ENCODE measurements around the gene FAU. TPM values are rescaled to one million over a fixed set of nuclear protein-coding genes. Genes with fewer than 3 reads are reported as not detected.
"Not testable (repeated sequence)": the region's sequence is repeated elsewhere in the genome, so short reads cannot be mapped to it uniquely, and the experiment has no call there.

The FAU gene
- total RNA-seq, 1 donor = 137 TPM

DNA sequence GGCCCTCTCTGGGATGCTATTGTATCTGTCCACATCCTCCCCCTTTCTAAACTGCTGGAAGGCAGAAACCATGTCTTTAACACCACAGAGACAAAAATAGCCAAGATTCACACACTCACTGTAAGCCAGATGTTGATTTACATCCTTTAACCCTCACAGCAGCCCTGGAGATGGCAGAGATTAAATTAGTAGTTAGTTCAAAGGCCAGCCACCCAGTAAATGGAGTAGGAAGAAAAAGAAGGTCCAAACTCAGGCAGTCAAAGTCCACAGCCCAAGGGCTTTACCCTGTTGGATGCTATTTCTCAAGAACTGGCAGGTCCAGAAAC is 2.3 kb downstream of the FAU start:
- TF ChIP-seq, protein P1, sequence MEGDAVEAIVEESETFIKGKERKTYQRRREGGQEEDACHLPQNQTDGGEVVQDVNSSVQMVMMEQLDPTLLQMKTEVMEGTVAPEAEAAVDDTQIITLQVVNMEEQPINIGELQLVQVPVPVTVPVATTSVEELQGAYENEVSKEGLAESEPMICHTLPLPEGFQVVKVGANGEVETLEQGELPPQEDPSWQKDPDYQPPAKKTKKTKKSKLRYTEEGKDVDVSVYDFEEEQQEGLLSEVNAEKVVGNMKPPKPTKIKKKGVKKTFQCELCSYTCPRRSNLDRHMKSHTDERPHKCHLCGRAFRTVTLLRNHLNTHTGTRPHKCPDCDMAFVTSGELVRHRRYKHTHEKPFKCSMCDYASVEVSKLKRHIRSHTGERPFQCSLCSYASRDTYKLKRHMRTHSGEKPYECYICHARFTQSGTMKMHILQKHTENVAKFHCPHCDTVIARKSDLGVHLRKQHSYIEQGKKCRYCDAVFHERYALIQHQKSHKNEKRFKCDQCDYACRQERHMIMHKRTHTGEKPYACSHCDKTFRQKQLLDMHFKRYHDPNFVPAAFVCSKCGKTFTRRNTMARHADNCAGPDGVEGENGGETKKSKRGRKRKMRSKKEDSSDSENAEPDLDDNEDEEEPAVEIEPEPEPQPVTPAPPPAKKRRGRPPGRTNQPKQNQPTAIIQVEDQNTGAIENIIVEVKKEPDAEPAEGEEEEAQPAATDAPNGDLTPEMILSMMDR (IDR thresholded peaks at IDR 0.05; ENCODE audit: insufficient read depth, low read depth, low read length) = no peak
- H3K4me3 ChIP-seq (ENCODE audit: low read depth, low read length) = no peak overlapping the region
- DNase-seq (ENCODE audit: low read depth) = no peak

DNA sequence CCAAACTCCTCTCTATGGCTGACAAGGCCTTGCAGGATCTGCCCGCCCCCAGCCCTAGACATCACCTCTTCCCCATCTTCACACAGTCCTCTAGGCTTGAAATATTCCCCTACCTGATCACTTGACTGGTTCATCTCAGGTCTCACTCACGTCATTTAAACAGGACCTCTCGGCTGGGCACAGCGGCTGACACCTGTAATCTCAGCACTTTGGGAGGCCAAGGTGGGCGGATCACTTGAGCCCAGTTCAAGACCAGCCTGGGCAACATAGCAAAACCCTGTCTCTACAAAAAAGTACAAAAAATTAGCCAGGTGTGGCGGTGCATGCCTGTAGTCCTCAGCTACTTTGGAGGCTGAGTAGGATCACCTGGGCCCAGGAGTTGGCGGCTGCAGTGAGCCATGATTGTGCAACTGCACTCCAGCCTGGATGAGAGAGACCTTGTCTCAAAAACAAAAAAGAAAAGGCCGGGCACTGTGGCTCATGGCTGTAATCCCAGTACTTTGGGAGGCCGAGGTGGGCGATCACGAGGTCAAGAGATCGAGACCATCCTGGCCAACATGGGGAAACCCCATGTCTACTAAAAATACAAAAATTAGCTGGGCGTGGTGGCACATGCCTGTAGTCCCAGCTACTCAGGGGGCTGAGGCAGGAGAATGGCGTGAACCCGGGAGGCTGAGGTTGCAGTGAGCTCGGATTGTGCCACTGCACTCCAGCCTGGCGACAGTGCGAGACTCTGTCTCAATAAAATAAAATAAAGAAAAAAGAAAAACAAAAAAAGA is 2.9 kb downstream of the FAU start:
- H3K4me3 ChIP-seq (ENCODE audit: low read depth, low read length); DNase-seq (ENCODE audit: low read depth): not testable (repeated sequence)

DNA sequence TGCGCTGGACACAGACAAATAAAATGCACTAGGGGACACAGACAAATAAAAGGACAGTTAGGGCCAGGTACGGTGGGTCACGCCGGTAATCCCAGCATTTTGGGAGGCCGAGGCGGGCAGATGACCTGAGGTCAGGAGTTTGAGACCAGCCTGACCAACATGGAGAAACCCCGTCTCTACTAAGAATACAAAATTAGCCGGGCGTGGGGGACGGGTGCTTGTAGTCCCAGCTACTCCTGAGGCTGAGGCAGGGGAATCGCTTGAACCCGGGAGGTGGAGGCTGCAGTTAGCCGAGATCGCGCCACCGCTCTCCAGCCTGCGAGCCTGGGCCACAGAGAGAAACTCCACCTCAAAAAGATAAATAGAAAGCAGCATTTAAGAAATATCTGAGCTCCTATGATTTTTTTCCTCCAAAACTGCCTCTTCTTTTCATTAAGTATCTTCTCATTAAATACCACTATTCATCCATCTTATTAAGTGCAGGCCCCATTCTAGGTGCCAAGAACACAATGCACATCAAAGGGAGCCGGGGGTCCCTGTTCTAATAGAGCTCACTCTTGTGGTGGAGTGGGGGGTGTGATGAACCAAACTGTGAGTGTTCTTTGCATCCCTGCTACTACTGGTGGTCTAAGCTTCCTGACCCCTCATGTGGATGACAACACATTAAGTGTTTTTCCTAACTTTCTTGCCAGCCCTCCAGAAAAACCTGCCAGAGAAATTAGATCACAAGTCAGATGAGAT is 3.7 kb downstream of the FAU start:
- TF ChIP-seq, protein P1 (IDR thresholded peaks at IDR 0.05; ENCODE audit: insufficient read depth, low read depth, low read length) = no peak
- no peak overlapping the region for H3K4me3 ChIP-seq (ENCODE audit: low read depth, low read length)
- no peak for DNase-seq (ENCODE audit: low read depth)

DNA sequence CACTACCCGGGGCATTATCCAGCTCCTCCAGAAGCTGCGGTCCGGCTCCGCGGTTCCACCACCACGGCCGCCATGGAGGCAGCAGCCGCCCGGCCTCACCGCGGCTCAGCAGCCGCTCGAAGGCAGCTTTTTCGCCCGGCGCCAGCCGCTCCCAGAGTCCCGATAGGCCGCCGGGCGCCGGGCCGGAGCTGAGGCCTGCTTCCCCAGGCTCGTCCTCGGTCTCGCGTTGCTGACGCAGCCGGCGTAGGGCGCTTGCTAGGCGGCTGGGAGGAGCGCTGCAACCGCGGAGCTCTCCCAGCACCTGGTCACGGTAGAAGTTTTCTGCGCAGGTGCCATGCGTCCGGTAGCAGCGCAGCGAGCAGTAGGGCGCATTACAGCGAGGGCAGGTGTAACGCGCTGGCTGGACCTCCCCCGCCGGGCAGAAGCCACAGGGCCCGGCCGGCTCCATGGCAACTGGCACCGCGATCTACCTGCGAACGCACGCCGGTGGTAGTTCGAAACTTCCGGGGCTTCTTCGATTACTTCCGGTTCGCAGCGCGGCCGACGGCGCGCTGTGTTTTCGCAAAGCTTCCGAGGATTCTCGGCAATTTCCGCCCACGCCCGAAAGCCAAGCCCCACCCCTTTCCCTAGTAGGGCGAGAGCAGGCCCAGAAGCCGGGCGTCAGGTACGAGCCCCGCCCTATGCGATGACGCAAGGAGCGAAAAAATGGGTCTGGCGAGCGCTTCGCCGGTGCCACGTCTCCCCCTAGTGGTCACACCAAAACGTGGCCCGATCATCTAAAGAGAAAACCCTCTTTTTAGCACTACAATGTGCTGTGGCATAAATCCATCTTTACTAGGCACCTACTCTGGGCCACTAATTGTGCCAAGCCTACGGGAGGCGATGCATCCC is 4.5 kb downstream of the FAU start, which contains the start of gene ZNHIT2:
Gene ZNHIT2 (minus strand): TSS at position 496 of the 891 bp plus-strand sequence. CDS start 48 bp downstream, at position 448.
- peak within 1 kb of the TSS; percentile 94 for H3K4me3 ChIP-seq (ENCODE audit: low read depth, low read length)
- TF ChIP-seq, protein P1 (IDR thresholded peaks at IDR 0.05; ENCODE audit: insufficient read depth, low read depth, low read length) = peak; percentile 90
- peak; percentile 99 for DNase-seq (ENCODE audit: low read depth)

DNA sequence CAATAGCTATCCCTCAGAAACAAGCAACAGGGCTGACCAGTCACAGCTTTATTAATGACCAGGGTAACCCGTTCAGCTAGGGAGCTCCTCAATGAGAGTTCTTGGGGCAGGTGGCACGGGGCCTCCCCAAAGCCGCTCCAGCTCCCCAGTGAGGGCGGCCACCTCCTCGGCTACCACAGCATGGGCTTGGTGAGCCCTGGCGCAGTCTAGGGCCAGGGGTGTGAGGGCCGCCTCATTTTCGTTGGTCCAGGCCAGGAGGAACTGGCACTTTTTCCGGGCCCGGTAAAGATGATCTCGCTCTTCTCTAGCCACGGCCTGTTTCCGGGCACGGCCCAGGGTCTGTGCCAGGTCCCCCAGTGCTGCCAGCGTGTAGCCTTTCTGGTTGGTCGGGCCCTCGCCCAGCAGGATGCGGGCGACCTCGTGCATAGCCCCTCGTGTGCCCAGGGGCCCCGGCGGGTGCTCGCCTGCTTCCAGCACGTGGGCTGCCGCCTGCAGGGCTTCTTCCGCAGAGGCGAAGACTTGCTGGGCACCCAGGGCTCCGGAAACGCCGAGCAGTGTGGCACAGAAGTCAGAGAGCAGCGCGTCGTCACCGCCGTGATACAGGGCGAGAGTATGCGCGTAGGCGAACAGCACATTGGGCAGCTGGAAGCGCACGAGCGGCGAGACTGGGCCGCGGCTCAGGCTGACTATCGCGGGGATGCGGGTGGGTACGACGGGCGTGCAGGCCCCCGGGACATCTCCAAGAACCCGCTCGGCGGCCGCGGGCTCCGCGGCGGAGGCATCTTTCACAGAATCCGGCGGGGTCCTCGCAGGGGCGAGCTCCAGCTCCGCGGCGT is 5.3 kb downstream of the FAU start:
- TF ChIP-seq, protein P1 (IDR thresholded peaks at IDR 0.05; ENCODE audit: insufficient read depth, low read depth, low read length) = no peak
- H3K4me3 ChIP-seq (ENCODE audit: low read depth, low read length) = peak overlapping the region; percentile 94
- peak; percentile 48 for DNase-seq (ENCODE audit: low read depth)

DNA sequence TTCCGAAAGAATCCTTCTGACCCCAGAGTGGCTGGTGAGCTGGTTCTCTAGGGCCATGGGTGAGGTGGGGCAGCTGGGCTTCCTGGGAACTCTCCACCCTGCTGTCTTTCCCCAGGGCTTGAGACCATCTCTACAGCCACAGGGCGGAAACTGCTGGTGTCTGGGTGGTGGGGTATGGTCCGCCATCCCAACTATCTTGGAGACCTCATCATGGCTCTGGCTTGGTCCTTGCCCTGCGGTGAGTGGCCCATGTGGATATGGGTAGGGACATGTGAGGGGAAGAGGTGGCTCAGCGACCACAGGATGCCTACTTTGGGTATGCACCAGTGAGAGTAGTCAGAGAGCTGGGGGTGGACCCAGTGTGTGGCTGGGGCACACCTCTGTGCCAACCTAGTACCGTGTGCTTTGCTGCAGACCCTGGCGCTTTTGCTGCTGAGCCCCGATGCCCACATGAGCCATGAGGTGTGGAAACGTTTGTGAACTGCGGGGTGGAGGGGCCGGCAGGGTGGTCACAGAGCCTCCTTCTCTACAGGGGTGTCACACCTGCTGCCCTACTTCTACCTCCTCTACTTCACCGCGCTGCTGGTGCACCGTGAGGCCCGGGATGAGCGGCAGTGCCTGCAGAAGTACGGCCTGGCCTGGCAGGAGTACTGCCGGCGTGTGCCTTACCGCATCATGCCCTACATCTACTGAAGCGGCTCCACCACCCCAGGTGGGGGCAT is 6.4 kb downstream of the FAU start:
- no peak overlapping the region for H3K4me3 ChIP-seq (ENCODE audit: low read depth, low read length)
- no peak for DNase-seq (ENCODE audit: low read depth)
- TF ChIP-seq, protein P1 (IDR thresholded peaks at IDR 0.05; ENCODE audit: insufficient read depth, low read depth, low read length) = no peak

Data from fibroblast of villous mesenchyme (primary cell).